ENCODE results near the gene KCNIP3.

The KCNIP3 gene

GRCh38 chr2:95314964-95315611 is 17.9 kb downstream of the KCNIP3 start:
- no peak for DNase-seq

- DNase-seq: no peak
These were observed 18.8 kb downstream of the KCNIP3 start for GRCh38 chr2:95315801-95316411.

GRCh38 chr2:95316466-95317122 is 19.4 kb downstream of the KCNIP3 start:
- no peak for DNase-seq

- DNase-seq: no peak
These were observed 20.0 kb downstream of the KCNIP3 start for GRCh38 chr2:95317123-95317500.

- DNase-seq: no peak
These were observed 20.7 kb downstream of the KCNIP3 start for GRCh38 chr2:95317665-95318425.

- DNase-seq: no peak
These were observed 21.5 kb downstream of the KCNIP3 start for GRCh38 chr2:95318431-95319220.

- no peak for DNase-seq
These were observed 22.6 kb downstream of the KCNIP3 start for GRCh38 chr2:95319481-95320343.

GRCh38 chr2:95320344-95320712 is 23.2 kb downstream of the KCNIP3 start:
- no peak for DNase-seq

- DNase-seq: no peak
These were observed 24.0 kb downstream of the KCNIP3 start for GRCh38 chr2:95320986-95321767.

GRCh38 chr2:95323347-95324155 is 26.4 kb downstream of the KCNIP3 start:
- no peak for DNase-seq

- no peak for DNase-seq
These were observed 27.9 kb downstream of the KCNIP3 start for GRCh38 chr2:95325026-95325425.

GRCh38 chr2:95325590-95326432 is 28.7 kb downstream of the KCNIP3 start:
- no peak for DNase-seq

- DNase-seq: no peak
These were observed 29.4 kb downstream of the KCNIP3 start for GRCh38 chr2:95326433-95327140.

GRCh38 chr2:95327861-95328260 is 30.7 kb downstream of the KCNIP3 start:
- no peak for DNase-seq

- no peak for DNase-seq
These were observed 31.4 kb downstream of the KCNIP3 start for GRCh38 chr2:95328358-95329125.

GRCh38 chr2:95329401-95329800 is 32.3 kb downstream of the KCNIP3 start:
- DNase-seq: no peak
